Left renal pelvis (tissue), 4 donors: ENCODE results near the gene PAX6. TPM values are rescaled to one million over a fixed set of nuclear protein-coding genes. Genes with fewer than 3 reads are reported as not detected.

Source experiments
- DNase-seq, 4 donors: peaks; one replicate each; pipeline ENCODE4 v3.0.0-alpha.2; 2013; ENCODE audit warnings: low read depth in 4 of 4, low spot score in 3 of 4
- polyA plus RNA-seq, 4 donors: library from polyadenylated mRNA; unstranded; fragments of 120-200 nt; gene quantifications; one replicate each; pipeline ENCODE4 v1.2.1, GENCODE V29; 2013; ENCODE audit not compliant: insufficient read length in 4 of 4

Gene PAX6
- polyA plus RNA-seq, 4 donors = 0.18 to 0.19 TPM; not detected in 2

DNA sequence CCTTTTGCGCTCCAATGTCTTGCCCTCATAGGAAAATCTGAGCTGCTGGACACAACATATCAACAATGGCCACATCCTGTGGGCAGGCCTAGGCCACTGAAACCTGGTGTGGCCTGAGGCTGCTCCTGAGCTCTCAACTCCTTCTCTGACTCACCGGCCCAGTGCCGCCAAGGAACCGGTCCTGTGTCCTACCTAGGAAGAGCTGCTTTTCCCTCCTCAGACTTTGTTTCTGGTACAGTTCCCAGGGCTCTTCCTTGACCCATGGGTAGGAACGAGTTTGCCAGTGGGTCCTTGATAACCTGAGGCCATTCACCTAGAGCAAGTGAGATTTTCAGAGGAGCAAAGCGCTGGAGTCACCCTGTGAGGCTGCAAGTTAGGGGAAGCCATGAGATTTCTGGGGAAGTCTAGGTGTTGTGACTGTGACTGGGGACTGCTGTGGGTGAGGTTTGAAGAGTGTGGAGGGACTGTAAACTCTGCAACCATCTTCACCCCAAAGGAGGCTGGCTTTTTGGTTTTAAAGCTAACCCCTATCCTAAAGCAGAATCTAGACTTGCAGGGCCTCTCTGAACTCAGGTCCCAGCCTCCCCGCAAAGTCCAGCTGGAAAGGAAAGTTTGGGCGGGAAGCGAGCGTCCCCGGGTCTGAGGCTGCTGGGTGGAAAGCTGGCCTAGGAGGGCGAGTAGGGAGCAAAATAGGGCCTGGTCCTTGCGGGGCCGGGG lies 12.0 kb upstream of the PAX6 start:
- no peak for DNase-seq

DNA sequence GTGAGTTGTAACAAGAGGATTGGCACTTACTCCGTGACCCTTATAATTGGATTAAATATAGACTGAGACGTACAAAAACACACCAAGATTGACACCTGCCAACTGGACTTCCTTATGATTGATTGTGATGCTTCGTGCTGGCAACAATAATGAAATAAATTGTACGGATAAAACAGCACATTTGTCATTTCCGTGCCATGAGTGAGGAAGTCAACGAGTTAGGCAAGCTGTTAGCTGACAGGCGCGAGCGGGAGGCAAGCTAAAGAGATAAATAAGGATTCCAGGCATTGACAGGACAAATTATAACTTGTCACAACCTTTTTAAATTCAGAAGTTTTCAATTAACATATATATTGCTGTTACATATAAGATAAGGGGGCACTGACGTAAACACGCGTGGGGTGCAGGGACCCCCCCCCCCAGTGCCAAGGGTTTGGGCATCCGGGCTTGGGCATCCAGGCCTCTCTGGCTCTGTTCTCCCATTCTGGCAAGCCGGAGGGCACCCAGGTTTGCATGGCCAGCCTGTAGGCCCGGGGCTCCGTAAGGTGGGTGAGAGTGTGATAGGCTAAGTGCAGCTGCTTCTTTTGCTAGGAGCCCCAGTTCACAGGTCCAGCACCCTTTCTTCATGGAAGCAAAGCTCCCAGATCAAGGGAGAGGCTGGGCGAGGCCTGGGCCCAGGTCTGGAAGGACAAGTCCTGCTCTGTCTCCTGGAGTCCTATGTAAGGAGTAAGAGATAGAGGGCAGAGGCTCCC lies 11.2 kb upstream of the PAX6 start:
- no peak for DNase-seq

DNA sequence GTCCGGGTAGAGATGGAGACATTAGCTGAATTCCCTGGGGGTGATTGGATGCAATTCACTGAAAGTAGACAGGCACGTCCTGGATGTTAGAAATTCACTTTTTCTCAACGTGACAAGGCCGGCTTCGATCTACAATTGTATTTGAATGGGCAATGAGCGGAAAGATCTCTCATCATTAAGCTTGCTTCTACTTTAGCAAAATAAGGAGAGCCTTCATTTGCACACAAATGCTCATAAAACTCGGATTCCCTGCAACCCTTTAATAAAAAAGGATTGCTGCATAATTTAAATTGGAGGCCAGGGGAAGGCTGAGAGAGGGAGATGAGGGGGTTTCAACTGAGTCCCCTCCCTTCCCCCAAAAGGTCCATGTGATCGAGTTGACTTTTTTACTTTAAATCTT lies 10.6 kb upstream of the PAX6 start:
- DNase-seq = no peak

DNA sequence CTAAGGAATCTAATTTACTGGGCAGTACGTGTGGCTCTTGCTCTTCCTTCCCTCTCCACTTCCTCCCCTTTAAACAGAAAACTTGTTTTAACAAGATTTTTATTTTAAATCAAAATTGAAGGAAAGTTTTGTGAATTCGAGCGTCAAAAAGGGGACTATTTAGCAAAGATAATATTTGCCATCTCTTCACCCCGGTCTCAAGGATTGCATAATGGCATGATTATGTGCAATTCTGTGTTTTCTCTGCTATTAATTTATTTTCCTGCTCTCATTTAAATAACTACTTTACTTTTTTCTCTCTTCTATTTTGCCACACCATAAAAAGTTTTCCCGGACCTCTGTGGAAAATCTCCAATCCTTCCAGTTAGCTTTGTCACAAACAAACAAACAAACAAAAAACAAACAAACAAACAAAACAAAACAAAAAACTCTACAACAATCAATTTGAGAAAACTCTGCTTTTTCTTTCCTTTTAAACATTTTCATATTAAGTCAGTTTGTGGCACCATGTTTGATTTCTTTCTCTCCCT lies 10.2 kb upstream of the PAX6 start:
- no peak for DNase-seq

DNA sequence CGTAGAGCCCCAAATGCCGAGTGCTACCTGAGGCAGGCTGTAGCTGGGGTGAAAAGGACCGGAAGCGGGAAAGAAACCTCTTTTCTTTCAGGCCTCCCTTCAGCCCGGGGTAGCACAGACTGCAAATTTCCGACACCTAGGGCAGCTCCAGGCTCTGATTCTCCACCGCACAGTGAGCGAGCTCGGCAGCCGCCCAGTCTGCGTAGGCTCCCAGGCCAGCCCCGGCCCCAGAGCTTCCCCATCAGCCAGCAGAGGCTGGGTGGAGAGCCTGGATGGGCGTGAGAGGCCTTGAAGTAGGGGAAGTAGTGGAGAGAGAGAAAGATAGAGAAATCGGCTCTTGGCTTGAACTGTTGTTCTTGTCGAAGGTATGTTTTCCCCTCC lies 9.3 kb upstream of the PAX6 start:
- no peak for DNase-seq

DNA sequence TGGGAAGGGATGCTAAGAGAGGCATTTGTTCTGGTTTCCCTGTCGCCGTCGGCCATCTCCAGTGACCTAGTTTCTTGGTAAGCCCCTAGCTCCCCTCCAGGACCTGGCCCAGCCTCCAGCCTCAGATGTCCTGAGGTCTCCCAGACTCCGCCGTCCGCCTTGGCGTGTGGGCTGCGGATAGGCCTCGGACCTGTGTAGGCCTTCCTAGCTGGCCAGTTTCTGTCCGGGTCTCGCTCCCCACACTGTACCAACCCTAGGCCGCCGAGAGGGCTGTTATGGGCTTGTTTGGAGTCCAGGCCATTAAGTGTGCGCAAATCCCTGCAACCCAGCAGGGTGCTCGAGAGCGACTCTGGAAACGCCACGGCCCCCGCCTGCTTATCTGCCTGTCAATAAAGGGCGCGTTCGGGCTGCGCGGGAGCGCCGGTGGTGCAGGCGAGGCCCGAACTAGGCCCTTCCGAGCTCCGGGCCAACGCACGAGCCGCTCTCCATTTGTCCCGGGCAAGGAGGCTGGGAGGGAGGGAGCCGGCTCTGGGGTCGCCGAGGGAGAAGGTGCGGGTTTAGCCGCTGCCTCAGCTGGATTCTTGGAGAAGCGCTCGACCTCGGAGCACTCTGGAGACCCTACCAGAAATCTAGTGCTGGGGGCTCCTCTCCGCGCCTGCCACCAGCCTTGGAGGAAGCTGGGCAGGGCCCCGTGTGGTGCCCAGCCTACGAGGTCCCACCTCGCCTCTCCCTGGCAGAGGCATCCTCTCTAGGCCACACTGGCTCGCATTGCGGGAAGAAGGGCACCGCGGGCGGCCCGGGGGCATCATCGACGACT lies 8.7 kb upstream of the PAX6 start:
- no peak for DNase-seq

DNA sequence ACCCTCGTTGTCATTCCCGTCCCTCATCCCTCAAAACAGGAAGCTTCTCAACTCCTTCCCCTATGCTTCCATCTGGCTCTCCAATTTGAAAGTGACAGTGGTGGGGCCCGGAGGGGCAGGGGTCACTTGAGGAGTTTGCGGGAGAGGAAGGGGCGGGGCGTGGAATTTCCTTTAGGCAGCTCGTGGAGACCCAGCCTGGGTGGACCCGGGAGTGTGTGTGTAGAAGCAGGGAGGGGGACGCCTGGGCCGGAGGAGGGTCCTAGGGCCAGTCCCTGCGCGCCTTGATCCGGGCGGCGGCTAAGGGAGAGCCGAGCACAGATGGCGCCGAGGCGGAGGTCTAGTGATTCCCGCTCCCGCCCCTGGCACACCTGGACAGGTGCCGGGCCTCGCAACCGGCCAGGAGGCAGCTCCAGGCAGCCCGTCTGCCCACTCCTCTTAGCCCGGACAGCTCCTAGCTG lies 7.8 kb upstream of the PAX6 start:
- no peak for DNase-seq

DNA sequence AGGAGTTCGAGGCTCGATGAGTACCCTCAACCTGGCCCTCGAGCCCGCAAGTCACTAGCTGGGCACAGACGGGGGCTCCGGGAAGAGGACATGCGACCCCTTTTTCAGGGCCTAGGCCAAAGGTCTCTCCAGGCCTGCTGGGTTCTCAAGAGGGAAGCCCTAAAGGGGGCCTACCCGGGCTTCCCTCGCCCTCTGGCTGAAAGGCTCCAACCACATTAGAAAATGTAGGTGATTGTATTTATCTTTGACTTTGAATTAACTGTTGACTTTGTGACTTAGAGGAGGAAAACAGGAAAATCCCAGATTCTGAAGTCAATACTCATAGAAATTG lies 7.3 kb upstream of the PAX6 start:
- DNase-seq = no peak

DNA sequence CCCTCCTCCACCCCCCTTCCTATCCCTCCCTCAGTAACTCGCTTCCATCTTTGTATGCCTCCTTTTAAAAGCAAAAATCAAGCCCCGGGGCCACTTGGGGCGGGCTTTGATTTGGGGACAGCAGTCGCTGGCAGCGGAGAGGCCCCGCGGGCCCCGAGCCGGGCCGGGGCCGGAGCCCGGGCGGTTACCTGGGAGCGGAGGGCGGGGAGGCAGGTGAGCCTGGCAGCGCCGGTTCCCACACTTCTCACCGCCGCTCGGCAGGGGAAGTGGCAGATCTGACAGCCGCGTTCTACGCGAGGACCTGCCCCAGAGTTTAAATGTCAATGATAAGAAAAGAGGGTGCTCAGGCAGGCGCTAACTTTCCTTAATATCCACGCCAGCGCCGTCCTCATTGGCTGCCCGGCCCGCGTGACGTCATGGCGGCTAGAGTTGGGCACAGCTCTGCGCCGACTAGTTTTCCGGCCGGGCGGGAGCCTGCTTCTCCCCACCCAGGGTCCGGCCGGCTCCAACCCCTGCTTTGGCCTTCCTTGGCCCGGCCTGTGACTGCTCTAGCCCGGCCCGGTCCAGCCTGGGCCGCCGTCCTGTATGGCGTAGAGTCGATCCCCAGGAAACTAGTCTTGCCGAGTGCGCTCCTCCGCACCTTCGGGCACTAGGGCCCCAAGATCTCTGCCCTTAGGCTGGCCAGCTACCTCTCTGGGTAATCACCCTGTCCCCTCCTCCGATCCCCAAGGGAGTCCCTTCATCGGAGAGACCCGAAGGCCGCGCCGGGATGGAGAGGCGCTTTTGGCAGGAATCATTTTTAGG lies 6.7 kb upstream of the PAX6 start:
- DNase-seq = no peak

DNA sequence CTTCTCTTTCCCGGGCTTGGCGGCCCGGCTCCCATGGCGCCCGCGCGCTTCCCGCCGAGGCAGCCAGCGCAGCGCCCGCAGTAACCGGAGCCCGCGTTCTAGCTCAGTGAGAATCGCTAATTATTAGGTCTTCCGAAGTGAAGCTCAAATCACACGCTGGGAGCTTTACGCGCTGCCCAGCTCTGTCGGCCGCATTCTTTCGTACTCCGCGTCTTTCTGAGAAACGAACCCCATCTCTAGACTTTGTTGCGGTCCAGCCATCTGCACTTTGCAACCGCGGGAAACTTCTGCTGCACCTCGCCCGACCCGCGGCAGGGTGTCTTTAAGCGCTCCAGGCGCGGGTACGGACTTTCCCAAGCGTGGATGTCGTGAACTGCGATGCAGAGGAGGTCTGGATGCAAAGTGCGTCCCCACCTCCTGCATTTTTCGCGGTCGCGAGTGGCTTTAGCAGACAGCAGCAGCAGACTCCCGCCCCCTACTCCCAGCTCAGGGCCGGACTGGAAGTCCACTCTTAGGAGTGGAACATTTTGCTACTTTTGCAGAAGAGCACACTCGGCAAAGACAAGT lies 6.0 kb upstream of the PAX6 start:
- DNase-seq = no peak

DNA sequence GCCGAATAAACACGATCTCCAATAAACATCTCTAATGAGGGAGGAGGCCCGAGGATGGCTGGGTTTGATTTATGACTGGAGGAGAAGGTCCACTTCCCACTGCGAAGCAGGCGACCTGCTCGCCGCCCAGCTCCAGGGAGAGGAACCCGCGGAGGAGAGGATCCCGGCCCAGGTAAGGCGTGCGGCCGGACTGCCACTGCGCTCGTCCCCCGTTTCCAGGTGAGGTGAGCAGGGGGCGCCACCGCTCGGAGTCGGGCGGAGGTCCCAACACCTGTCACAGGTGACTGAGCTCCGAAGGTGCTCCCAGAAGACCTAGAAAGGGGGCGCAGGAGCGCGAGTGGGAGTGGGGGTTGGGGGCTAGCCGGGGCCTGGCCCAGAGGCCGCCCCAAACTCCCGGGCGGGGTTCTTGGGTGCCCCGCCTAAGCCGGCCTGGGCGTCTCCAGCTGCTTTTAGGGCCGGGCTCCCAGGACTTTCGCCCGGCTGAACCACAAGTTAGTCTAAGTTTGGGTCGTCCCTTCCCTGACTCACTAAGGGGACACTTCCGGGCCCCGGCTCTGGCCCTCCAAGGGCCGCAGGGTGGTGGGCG lies 5.4 kb upstream of the PAX6 start:
- DNase-seq = no peak

DNA sequence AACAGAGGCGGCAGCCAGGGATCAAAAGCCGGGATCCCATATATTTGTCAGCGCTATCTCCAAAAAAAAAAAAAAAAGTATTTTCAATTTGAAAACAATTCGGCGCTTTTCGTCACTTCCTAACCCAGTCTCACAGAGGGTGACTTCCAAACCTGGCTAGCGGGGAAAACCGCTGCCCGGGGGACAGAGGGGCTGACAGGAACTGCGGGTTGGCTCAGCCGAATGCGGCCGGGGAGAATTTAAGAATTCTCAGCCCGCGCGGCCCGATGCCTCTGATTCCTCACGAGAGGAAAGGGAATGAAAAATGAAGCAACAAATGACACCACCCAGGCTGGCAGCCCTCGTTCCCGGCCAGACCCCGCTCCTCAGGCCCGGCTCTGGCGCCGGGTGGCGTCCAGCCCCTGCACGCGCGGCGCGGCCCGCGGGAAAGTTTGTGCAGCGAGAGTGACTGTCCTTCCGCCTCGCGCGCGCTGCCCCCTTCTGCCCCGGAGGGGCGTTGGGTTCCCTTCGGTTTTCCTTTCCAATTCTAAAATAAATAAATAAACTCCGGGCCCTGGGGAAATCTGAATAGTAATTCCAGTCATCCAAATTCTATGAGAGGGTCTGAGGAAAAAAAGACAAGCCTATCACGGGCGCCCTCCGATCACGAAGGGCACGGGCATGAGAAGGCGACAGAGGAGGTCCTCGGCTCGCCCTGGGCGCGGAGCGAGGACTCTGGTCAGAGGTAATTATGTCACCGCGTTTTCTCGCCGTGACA lies 4.8 kb upstream of the PAX6 start:
- no peak for DNase-seq

DNA sequence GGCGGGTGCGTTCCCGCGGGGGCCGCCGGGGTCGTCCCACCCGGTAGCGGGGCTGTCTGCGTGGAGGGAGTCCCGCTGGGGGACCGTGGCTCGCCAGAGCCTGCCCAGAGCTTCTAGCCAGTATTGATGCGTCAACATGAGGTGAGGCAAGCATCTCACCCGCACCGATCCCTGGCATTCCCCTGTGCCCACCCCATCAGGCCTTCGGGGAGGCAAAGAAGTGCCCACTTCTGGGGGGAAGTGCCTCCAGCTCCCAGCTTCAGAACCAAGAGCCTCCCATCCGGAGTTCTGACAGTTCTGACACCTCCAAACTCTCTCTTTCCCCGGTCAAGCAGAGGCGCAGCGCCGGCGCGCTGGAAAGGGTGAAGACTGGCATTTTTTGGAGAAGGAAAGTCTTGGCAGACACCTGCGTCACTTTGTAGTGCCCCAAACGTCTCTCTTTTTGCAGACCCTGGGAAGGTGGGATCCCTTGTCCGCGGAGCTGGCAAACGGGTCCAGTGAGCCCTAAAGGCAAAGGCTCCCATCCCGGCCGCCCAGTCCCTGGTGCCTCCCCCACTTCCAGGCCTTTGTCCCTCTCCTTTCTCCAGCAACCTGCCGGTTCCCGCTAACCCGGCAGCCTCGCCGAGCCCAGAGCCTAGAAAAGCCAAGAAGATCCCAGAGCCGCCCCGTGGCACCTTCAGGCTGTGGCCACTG lies 3.2 kb upstream of the PAX6 start:
- DNase-seq = no peak

DNA sequence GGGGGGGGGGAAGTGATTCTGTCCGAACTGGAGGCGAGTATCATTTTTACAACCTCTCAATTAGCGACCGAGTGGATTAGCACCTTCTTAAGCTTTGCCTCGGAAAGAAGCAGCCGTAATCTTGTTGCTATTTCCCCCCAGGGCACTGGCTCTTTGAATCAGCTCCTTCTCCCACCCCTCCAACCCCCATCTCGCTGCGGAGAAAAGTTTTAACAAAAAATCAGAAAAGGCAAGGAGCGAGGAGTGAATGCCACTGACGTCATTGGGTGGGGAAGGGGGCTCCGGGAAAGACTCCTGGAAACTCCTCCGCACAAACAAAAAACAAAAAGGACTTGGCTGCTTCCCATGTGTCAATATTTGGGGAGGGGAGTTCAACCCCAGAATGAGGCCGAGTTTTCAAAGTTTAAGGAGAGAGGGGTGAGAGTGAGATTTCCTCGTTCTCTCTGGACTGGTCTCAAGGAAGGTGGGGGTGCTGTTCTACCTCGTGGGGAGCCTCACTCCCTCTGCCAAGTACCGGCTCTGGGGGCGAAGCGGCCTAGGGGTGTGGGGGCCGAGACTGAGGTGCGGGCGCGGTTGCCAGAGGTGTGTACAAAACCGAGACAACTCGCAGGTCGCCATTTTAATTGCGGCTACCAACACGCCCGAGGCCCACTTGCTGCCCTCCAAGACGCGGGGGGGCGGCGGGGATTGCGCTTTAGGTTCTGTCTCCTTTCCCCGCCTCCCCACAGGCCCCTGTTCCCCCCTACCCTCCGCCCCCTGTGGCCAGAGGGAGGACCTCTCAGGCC lies 2.5 kb upstream of the PAX6 start:
- DNase-seq = no peak

DNA sequence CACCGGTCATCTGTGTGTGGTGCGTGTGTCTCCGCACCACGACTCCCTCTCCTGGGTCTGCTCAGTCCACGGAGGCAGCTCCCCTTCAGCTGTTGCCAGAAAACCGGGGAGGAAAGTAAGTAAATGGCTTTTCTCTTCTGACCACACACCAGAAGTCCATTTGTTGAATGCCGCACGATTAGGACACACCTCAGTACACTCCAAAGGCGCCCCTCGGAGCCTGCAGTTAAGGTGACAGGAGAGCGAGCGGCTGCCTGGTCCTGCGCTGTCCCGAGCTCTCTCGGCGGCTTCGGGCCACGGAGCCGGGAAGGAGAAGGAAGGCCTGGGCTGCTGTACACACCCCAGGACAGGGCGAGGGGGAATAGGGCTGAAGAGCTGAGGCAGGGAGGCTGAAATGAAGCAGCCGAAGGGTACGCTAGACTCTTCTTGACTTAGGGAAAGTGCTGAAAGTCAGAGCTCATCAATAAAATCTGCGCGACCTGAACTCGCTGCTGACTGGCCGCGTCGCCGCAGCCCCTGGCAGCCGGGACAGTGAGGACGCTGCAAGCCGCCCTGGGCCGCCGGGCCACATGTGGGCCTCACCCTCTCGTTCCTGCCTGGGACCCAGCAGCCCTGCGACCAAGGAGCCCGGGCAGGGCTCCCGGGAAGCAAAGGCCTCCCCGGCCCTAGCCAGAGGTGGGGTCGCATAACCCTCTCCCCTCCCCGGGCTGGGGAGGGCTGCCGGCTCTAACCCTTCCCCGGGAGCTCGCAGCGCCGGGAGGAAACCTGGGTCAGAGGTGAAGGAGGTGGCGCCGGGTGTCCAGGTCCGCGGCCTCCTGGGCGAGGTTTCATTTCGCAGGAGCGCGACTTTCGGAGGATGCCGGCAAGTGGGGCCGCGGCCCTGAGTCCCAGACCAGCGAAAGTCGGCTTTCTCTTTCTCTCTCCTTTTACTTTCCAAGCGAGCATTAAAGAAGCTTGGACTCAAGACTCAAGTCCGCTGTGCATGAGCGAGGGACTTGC lies 1.6 kb upstream of the PAX6 start:
- DNase-seq = no peak
